Measurements from ENCODE around the gene SRP19.

DNA sequence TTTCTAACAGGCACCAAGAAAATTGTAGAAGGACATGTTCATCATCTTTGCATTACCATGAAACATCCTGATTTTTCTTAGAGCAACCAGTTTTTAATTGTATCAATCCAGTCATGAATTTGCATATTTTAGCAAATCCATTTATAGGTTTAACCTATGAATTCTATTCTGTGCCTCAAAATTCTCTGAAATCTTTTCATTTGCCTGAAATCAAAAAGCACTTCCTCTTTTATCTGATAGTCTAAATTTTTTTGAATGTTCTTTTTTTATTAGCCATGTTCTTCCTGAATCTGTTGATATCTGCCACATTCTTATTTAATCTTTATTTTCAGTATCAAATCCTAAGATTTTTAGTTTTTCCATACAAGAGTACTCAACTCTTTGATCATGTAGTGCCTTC lies 36.9 kb upstream of the SRP19 start:
- TF ChIP-seq EZH2 (IDR thresholded peaks at IDR 0.05; ENCODE audit: insufficient read depth, poor library complexity, severe bottlenecking) = no peak
- no peak for TF ChIP-seq EZH2phosphoT487 (IDR thresholded peaks at IDR 0.05; ENCODE audit: insufficient read depth, low read depth)
